Fibroblast of lung (primary cell): Measurements from ENCODE around the gene CLSTN2. TPM values are rescaled to one million over a fixed set of nuclear protein-coding genes. Genes with fewer than 3 reads are reported as not detected.

Source experiments
- DNase-seq, 2 donors: peaks; one replicate each; pipeline versions ENCODE4 v3.0.0 to v3.0.0-alpha.2; 2010; ENCODE audit warnings: low read depth in 2 of 2
- H2AFZ ChIP-seq: 2 replicates; pipeline ENCODE4 v1.5.1; 2012; ENCODE audit warnings: low read length, control low read depth, inconsistent platforms
- H3K27ac ChIP-seq: 2 replicates; pipeline ENCODE4 v1.5.1; 2011; ENCODE audit warnings: low read length, control low read depth; ENCODE audit not compliant: insufficient read depth
- H3K27me3 ChIP-seq: 2 replicates; pipeline ENCODE4 v1.5.1; 2011; ENCODE audit warnings: mild to moderate bottlenecking, low read length; ENCODE audit not compliant: control insufficient read depth, insufficient read depth
- H3K36me3 ChIP-seq: 2 replicates; pipeline ENCODE4 v1.5.1; 2011; ENCODE audit warnings: low read length; ENCODE audit not compliant: control insufficient read depth, insufficient read depth
- H3K4me1 ChIP-seq: 2 replicates; pipeline ENCODE4 v1.5.1; 2011; ENCODE audit warnings: low read length; ENCODE audit not compliant: control insufficient read depth, insufficient read depth; ENCODE audit errors: extremely low read depth
- H3K4me2 ChIP-seq: 2 replicates; pipeline ENCODE4 v1.5.1; 2011; ENCODE audit warnings: low read length, control low read depth; ENCODE audit not compliant: insufficient read depth; ENCODE audit errors: extremely low read depth
- H3K4me3 ChIP-seq, 4 experiments: fragments of 200-600 bp in 1 of 4; sonication (generic) in 1 of 4; replicated peaks in 1 of 4; 2 replicates each; pipeline ENCODE4 v1.5.1; 2011 to 2016; ENCODE audit warnings: low read length in 4 of 4, low read depth in 3 of 4, mild to moderate bottlenecking in 3 of 4, control low read depth in 2 of 4, inconsistent platforms in 1 of 4, mixed read lengths in 1 of 4; ENCODE audit not compliant: insufficient read depth in 1 of 4; ENCODE audit errors: control extremely low read depth in 1 of 4
- H3K79me2 ChIP-seq: 2 replicates; pipeline ENCODE4 v1.5.1; 2012; ENCODE audit warnings: mild to moderate bottlenecking, low read length, inconsistent platforms; ENCODE audit not compliant: control insufficient read depth, insufficient read depth
- H3K9ac ChIP-seq: 2 replicates; pipeline ENCODE4 v1.5.1; 2011; ENCODE audit warnings: mild to moderate bottlenecking, low read length, control low read depth; ENCODE audit not compliant: insufficient read depth
- H3K9me3 ChIP-seq: 2 replicates; pipeline ENCODE4 v1.5.1; 2012; ENCODE audit warnings: low read depth, low read length; ENCODE audit not compliant: control insufficient read depth, insufficient read depth
- H4K20me1 ChIP-seq: 2 replicates; pipeline ENCODE4 v1.5.1; 2011; ENCODE audit warnings: low read length; ENCODE audit not compliant: control insufficient read depth, insufficient read depth; ENCODE audit errors: extremely low read depth
- EZH2 ChIP-seq: IDR thresholded peaks from 2 replicates; pipeline ENCODE4 v1.5.1; 2012; ENCODE audit warnings: low read length, control low read depth, mild to moderate bottlenecking; ENCODE audit errors: missing control alignments
- polyA plus RNA-seq, 2 donors: library from polyadenylated mRNA; depleted of rRNA in 1 of 2; stranded (reverse) in 1 of 2; unstranded in 1 of 2; fragments of >200 nt; gene quantifications; 2 replicates each; pipeline ENCODE4 v1.2.1, GENCODE V29; 2011 to 2012; ENCODE audit warnings: missing spikeins in 1 of 2
- total RNA-seq: library from RNA; depleted of rRNA; stranded (reverse); fragments of >200 nt; gene quantifications from 2 replicates; pipeline ENCODE4 v1.2.1, GENCODE V29; 2014
- TF ChIP-seq, protein P1 (sequence below), 2 donors: IDR thresholded peaks in 1 of 2; conservative IDR thresholded peaks in 1 of 2; 1 replicate in 1 of 2; 2 replicates in 1 of 2; pipeline ENCODE4 v1.5.1; 2011 to 2012; ENCODE audit warnings: low read length in 2 of 2, control low read depth in 1 of 2, inconsistent platforms in 1 of 2, low read depth in 1 of 2, mild to moderate bottlenecking in 1 of 2

The CLSTN2 gene
- total and polyA plus RNA-seq, 2 donors (not counting 1 experiment from before 2014, with no cell fraction given): under 0.01 to 1.3 TPM

- no peak overlapping the region for H3K9ac ChIP-seq
- no peak overlapping the region for H3K27ac ChIP-seq
- no peak overlapping the region for H2AFZ ChIP-seq
- DNase-seq: peak in 1 of 2 donors; percentile 16
- H3K27me3 ChIP-seq: no peaks in the 10 kb centered on the region
- H3K9me3 ChIP-seq: no peaks in the 10 kb centered on the region
- no peaks in the 10 kb centered on the region for H3K36me3 ChIP-seq
- H3K79me2 ChIP-seq: no peaks in the 10 kb centered on the region
- H3K4me1 ChIP-seq: no peaks in the 10 kb centered on the region
- no peak overlapping the region for H3K4me2 ChIP-seq
- TF ChIP-seq EZH2: no peak
- TF ChIP-seq, protein P1, sequence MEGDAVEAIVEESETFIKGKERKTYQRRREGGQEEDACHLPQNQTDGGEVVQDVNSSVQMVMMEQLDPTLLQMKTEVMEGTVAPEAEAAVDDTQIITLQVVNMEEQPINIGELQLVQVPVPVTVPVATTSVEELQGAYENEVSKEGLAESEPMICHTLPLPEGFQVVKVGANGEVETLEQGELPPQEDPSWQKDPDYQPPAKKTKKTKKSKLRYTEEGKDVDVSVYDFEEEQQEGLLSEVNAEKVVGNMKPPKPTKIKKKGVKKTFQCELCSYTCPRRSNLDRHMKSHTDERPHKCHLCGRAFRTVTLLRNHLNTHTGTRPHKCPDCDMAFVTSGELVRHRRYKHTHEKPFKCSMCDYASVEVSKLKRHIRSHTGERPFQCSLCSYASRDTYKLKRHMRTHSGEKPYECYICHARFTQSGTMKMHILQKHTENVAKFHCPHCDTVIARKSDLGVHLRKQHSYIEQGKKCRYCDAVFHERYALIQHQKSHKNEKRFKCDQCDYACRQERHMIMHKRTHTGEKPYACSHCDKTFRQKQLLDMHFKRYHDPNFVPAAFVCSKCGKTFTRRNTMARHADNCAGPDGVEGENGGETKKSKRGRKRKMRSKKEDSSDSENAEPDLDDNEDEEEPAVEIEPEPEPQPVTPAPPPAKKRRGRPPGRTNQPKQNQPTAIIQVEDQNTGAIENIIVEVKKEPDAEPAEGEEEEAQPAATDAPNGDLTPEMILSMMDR (conservative IDR thresholded peaks at IDR 0.05 in 1 of 2, IDR thresholded peaks at IDR 0.05 in 1 of 2; ENCODE audit: low read depth in 1 of 2, low read length in 2 of 2): peak in 1 of 2 donors; percentile 20
- H4K20me1 ChIP-seq: no peaks in the 10 kb centered on the region
- no peak overlapping the region for H3K4me3 ChIP-seq
These were observed 341.7 kb downstream of the CLSTN2 start for GRCh38 chr3:140276703-140277102.

DNA sequence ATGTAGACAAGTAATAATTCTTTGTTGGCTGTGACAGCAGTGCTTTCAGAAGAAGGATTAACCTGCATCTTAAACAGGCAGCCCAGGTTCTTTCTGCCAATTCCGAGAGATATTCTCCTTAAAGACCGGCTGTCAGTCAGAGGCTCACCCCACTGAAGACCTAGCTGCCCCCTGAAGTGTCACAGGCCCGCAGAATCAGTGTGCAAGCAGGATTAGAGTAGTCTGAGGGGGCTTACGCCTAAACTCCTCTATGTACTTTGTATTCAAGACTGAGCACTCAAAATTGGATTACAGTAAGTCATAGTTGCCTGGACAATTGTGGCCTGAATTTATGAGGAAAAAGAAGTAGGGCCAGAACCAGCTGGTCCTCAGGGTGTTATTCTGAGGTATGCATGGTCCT is 342.9 kb downstream of the CLSTN2 start:
- TF ChIP-seq EZH2: no peak
- TF ChIP-seq, protein P1 (conservative IDR thresholded peaks at IDR 0.05 in 1 of 2, IDR thresholded peaks at IDR 0.05 in 1 of 2; ENCODE audit: low read depth in 1 of 2, low read length in 2 of 2): no peak
- Histone ChIP-seq H3K27ac (no peak overlapping the region), H4K20me1 (no peaks in the 10 kb centered on the region), H3K4me3 (no peak overlapping the region), H3K4me2 (no peak overlapping the region), H3K9me3 (no peaks in the 10 kb centered on the region), H3K36me3 (no peaks in the 10 kb centered on the region), H3K79me2 (no peaks in the 10 kb centered on the region), H3K27me3 (no peaks in the 10 kb centered on the region), H3K4me1 (no peaks in the 10 kb centered on the region), H2AFZ (no peak overlapping the region), H3K9ac (no peak overlapping the region)
- DNase-seq: no peak

DNA sequence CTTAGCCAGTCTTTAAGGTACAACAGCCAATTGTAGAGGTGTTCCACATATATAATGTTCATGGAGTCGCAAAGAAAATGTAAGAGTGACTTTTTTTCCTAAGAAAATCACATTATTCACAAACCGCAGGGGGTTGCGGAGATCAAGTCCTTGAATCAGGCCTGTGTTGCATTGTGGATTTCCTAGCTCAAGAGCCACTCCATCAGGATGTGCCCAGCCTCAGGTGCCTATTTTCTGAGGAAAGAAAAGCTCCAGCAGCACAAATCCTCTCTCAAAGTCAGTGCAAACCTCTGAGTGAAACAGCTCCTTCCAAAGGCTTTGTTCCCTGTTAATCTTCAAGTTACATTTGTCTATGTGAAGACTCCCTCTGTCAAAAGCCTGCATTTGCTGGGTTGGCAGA is 349.4 kb downstream of the CLSTN2 start:
- no peaks in the 10 kb centered on the region for H3K4me1 ChIP-seq
- H3K9ac ChIP-seq: no peak overlapping the region
- H3K36me3 ChIP-seq: no peaks in the 10 kb centered on the region
- no peaks in the 10 kb centered on the region for H3K9me3 ChIP-seq
- no peak overlapping the region for H3K27ac ChIP-seq
- no peaks in the 10 kb centered on the region for H4K20me1 ChIP-seq
- H3K79me2 ChIP-seq: no peaks in the 10 kb centered on the region
- H3K4me2 ChIP-seq: no peak overlapping the region
- no peak overlapping the region for H3K4me3 ChIP-seq
- no peak overlapping the region for H2AFZ ChIP-seq
- H3K27me3 ChIP-seq: no peaks in the 10 kb centered on the region
- DNase-seq: no peak
- TF ChIP-seq, protein P1 (conservative IDR thresholded peaks at IDR 0.05 in 1 of 2, IDR thresholded peaks at IDR 0.05 in 1 of 2; ENCODE audit: low read depth in 1 of 2, low read length in 2 of 2): no peak
- TF ChIP-seq EZH2: no peak
